Measurements from ENCODE around the gene ACTG1. TPM values are rescaled to one million over a fixed set of nuclear protein-coding genes. Genes with fewer than 3 reads are reported as not detected.

ACTG1 gene
- total and polyA plus RNA-seq, 2 of the 13 experiments (the other 11 are each of a cell fraction or from before 2014, with no cell fraction given) = 973 to 1,138 TPM

DNA sequence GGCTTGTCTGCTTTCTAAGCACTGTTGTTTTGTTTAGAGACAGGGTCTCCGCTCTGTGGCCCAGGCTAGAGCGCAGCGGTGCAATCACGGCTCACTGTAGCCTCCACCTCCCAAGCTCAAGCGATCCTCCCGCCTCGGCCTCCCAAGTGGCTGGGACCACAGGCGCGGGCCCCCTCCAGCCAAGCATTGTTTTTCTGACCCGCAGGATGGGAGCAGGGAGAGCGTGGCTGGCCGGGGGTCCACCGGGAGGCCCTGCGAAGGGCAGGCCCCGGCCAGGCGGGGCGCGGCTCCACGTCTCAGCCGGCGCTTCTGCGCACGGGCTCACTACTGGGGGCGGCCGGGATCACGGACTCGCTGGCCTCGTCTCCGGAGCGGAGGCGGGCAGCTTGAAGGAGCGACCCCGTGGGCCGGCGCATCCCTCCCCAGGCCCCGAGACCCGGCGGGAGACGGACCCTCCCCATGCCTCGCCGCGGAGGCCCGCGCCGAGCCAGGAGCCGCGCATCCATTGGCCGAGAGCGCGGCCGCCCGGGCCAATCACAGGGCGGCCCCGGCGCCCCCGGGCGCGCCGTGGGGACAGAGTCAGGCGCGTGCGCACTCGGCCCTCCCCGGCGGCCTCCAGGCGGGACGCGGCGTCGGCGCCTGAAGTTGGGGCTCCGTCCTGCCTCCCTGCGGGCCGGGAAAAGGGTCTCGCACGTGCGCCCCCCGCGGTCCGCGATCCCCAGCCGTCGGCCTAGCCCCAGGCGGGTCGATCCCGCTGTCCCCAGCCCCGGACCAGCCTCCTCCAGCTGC lies 24.9 kb downstream of the ACTG1 start (continued):
- TF ChIP-seq ZNF761 (CRISPR knock-in tag; conservative IDR thresholded peaks at IDR 0.05) = 0 out of 2 replicates have a peak, but pooled peaks have one; percentile 25
- no peak for TF ChIP-seq NR2F2 (IDR thresholded peaks at IDR 0.05; ENCODE audit: borderline replicate concordance, low read depth)
- TF ChIP-seq, protein P1, sequence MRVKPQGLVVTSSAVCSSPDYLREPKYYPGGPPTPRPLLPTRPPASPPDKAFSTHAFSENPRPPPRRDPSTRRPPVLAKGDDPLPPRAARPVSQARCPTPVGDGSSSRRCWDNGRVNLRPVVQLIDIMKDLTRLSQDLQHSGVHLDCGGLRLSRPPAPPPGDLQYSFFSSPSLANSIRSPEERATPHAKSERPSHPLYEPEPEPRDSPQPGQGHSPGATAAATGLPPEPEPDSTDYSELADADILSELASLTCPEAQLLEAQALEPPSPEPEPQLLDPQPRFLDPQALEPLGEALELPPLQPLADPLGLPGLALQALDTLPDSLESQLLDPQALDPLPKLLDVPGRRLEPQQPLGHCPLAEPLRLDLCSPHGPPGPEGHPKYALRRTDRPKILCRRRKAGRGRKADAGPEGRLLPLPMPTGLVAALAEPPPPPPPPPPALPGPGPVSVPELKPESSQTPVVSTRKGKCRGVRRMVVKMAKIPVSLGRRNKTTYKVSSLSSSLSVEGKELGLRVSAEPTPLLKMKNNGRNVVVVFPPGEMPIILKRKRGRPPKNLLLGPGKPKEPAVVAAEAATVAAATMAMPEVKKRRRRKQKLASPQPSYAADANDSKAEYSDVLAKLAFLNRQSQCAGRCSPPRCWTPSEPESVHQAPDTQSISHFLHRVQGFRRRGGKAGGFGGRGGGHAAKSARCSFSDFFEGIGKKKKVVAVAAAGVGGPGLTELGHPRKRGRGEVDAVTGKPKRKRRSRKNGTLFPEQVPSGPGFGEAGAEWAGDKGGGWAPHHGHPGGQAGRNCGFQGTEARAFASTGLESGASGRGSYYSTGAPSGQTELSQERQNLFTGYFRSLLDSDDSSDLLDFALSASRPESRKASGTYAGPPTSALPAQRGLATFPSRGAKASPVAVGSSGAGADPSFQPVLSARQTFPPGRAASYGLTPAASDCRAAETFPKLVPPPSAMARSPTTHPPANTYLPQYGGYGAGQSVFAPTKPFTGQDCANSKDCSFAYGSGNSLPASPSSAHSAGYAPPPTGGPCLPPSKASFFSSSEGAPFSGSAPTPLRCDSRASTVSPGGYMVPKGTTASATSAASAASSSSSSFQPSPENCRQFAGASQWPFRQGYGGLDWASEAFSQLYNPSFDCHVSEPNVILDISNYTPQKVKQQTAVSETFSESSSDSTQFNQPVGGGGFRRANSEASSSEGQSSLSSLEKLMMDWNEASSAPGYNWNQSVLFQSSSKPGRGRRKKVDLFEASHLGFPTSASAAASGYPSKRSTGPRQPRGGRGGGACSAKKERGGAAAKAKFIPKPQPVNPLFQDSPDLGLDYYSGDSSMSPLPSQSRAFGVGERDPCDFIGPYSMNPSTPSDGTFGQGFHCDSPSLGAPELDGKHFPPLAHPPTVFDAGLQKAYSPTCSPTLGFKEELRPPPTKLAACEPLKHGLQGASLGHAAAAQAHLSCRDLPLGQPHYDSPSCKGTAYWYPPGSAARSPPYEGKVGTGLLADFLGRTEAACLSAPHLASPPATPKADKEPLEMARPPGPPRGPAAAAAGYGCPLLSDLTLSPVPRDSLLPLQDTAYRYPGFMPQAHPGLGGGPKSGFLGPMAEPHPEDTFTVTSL (CRISPR knock-in tag; IDR thresholded peaks at IDR 0.05; ENCODE audit: borderline replicate concordance) = no peak
- TF ChIP-seq KMT2A (CRISPR knock-in tag; IDR thresholded peaks at IDR 0.05) = no peak
- no peak for TF ChIP-seq GZF1 (CRISPR knock-in tag; IDR thresholded peaks at IDR 0.05)
- TF ChIP-seq MBNL3 (CRISPR knock-in tag; conservative IDR thresholded peaks at IDR 0.05) = no peak
- peak; percentile 69; the same call in 1 of the 2 replicates for TF ChIP-seq KAT8 (CRISPR knock-in tag; IDR thresholded peaks at IDR 0.05)
- TF ChIP-seq HNF4G (IDR thresholded peaks at IDR 0.05; ENCODE audit: borderline replicate concordance, low read depth, low read length) = no peak; the same call in 1 of the 2 replicates
- TF ChIP-seq HNF4G (CRISPR knock-in tag; IDR thresholded peaks at IDR 0.05; ENCODE audit: borderline replicate concordance, low read depth) = no peak
- TF ChIP-seq ZFP90 (CRISPR knock-in tag; IDR thresholded peaks at IDR 0.05; ENCODE audit: borderline replicate concordance) = peak; percentile 73; the same call in 1 of the 2 replicates
- TF ChIP-seq ZNF776 (CRISPR knock-in tag; IDR thresholded peaks at IDR 0.05) = peak; percentile 98
- no peak for TF ChIP-seq ZNF841 (CRISPR knock-in tag; IDR thresholded peaks at IDR 0.05; ENCODE audit: borderline replicate concordance)
- TF ChIP-seq, protein P2, sequence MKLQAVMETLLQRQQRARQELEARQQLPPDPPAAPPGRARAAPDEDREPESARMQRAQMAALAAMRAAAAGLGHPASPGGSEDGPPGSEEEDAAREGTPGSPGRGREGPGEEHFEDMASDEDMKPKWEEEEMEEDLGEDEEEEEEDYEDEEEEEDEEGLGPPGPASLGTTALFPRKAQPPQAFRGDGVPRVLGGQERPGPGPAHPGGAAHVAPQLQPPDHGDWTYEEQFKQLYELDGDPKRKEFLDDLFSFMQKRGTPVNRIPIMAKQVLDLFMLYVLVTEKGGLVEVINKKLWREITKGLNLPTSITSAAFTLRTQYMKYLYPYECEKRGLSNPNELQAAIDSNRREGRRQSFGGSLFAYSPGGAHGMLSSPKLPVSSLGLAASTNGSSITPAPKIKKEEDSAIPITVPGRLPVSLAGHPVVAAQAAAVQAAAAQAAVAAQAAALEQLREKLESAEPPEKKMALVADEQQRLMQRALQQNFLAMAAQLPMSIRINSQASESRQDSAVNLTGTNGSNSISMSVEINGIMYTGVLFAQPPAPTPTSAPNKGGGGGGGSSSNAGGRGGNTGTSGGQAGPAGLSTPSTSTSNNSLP (IDR thresholded peaks at IDR 0.05; ENCODE audit: low read depth, low read length) = no peak
- TF ChIP-seq ZNF549 (CRISPR knock-in tag; IDR thresholded peaks at IDR 0.05) = peak; percentile 53; the same call in 1 of the 2 replicates
- peak; percentile 81 for TF ChIP-seq PHF8 (CRISPR knock-in tag; IDR thresholded peaks at IDR 0.05)
- TF ChIP-seq, protein P3, sequence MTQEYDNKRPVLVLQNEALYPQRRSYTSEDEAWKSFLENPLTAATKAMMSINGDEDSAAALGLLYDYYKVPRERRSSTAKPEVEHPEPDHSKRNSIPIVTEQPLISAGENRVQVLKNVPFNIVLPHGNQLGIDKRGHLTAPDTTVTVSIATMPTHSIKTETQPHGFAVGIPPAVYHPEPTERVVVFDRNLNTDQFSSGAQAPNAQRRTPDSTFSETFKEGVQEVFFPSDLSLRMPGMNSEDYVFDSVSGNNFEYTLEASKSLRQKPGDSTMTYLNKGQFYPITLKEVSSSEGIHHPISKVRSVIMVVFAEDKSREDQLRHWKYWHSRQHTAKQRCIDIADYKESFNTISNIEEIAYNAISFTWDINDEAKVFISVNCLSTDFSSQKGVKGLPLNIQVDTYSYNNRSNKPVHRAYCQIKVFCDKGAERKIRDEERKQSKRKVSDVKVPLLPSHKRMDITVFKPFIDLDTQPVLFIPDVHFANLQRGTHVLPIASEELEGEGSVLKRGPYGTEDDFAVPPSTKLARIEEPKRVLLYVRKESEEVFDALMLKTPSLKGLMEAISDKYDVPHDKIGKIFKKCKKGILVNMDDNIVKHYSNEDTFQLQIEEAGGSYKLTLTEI (CRISPR knock-in tag; conservative IDR thresholded peaks at IDR 0.05) = no peak
- TF ChIP-seq, protein P4, sequence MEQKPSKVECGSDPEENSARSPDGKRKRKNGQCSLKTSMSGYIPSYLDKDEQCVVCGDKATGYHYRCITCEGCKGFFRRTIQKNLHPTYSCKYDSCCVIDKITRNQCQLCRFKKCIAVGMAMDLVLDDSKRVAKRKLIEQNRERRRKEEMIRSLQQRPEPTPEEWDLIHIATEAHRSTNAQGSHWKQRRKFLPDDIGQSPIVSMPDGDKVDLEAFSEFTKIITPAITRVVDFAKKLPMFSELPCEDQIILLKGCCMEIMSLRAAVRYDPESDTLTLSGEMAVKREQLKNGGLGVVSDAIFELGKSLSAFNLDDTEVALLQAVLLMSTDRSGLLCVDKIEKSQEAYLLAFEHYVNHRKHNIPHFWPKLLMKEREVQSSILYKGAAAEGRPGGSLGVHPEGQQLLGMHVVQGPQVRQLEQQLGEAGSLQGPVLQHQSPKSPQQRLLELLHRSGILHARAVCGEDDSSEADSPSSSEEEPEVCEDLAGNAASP (CRISPR knock-in tag; IDR thresholded peaks at IDR 0.05; ENCODE audit: borderline replicate concordance) = no peak; the same call in 1 of the 2 replicates
- TF ChIP-seq RFX5 (IDR thresholded peaks at IDR 0.05; ENCODE audit: low read depth, low read length) = no peak
